CMK (cell line): ENCODE results near the gene FGFR4.
A peak's percentile ranks its signal among the peaks of the same experiment; 100 is the strongest.
"Not testable (repeated sequence)": the region's sequence is repeated elsewhere in the genome, so short reads cannot be mapped to it uniquely, and the experiment has no call there.

ENCODE experiments used
- DNase-seq: peaks from one replicate; pipeline ENCODE4 v3.0.0-alpha.2; 2010; ENCODE audit warnings: low read depth

The FGFR4 gene

GRCh38 chr5:177086654-177087397, at the start of gene FGFR4:
TSS of gene FGFR4 (plus strand) at chr5:177086915. CDS start at chr5:177089603, 2,688 bp downstream.
- DNase-seq: peak; percentile 49

- no peak for DNase-seq
These were observed 49.8 kb upstream of the FGFR4 start for GRCh38 chr5:177036921-177037320.

- DNase-seq: no peak
These were observed 45.8 kb upstream of the FGFR4 start for GRCh38 chr5:177040814-177041420.

- DNase-seq: no peak
These were observed 44.8 kb upstream of the FGFR4 start for GRCh38 chr5:177041936-177042335.

- no peak for DNase-seq
These were observed 43.6 kb upstream of the FGFR4 start for GRCh38 chr5:177043114-177043513.

- no peak for DNase-seq
These were observed 42.8 kb upstream of the FGFR4 start for GRCh38 chr5:177043958-177044357.

GRCh38 chr5:177044641-177045040, 42.1 kb upstream of the FGFR4 start:
- DNase-seq: no peak

- no peak for DNase-seq
These were observed 41.1 kb upstream of the FGFR4 start for GRCh38 chr5:177045631-177046030.

- not testable (repeated sequence) for DNase-seq
These were observed 38.2 kb upstream of the FGFR4 start for GRCh38 chr5:177048531-177048930.

- DNase-seq: no peak
These were observed 37.4 kb upstream of the FGFR4 start for GRCh38 chr5:177049285-177049684.

GRCh38 chr5:177064500-177065277, 22.0 kb upstream of the FGFR4 start:
- no peak for DNase-seq

- no peak for DNase-seq
These were observed 21.2 kb upstream of the FGFR4 start for GRCh38 chr5:177065491-177065890.

- DNase-seq: no peak
These were observed 20.5 kb upstream of the FGFR4 start for GRCh38 chr5:177066224-177066623.

- DNase-seq: no peak
These were observed 19.2 kb upstream of the FGFR4 start for GRCh38 chr5:177067503-177067902.

GRCh38 chr5:177070536-177071191, 16.1 kb upstream of the FGFR4 start:
- no peak for DNase-seq

GRCh38 chr5:177071666-177072385, 14.9 kb upstream of the FGFR4 start:
- DNase-seq: peak; percentile 42

- DNase-seq: no peak
These were observed 9.4 kb upstream of the FGFR4 start for GRCh38 chr5:177077335-177077734.

GRCh38 chr5:177079606-177080005, 7.1 kb upstream of the FGFR4 start:
- no peak for DNase-seq

- DNase-seq: no peak
These were observed 6.5 kb upstream of the FGFR4 start for GRCh38 chr5:177080265-177080664.

GRCh38 chr5:177081859-177082258, 4.9 kb upstream of the FGFR4 start:
- no peak for DNase-seq

GRCh38 chr5:177083357-177083756, 3.4 kb upstream of the FGFR4 start:
- no peak for DNase-seq

GRCh38 chr5:177084175-177084574, 2.5 kb upstream of the FGFR4 start:
- no peak for DNase-seq
